Uterus (tissue), 2 donors: ENCODE measurements around the gene TAF11L2.

Experiments used
- CTCF ChIP-seq, 4 experiments: fragments of 200-600 bp in 2 of 4; fragments of 450-650 bp in 2 of 4; sonication (generic) in 2 of 4; IDR thresholded peaks; one replicate each; pipeline ENCODE4 v1.5.1; 2016 to 2019; ENCODE audit warnings: antibody characterized with exemption in 4 of 4, mild to moderate bottlenecking in 2 of 4, moderate library complexity in 1 of 4
- POLR2A ChIP-seq, 2 donors: fragments of 450-650 bp; IDR thresholded peaks; one replicate each; pipeline ENCODE4 v1.6.1; 2016; ENCODE audit warnings: antibody characterized with exemption in 2 of 2, mild to moderate bottlenecking in 1 of 2, moderate library complexity in 1 of 2

DNA sequence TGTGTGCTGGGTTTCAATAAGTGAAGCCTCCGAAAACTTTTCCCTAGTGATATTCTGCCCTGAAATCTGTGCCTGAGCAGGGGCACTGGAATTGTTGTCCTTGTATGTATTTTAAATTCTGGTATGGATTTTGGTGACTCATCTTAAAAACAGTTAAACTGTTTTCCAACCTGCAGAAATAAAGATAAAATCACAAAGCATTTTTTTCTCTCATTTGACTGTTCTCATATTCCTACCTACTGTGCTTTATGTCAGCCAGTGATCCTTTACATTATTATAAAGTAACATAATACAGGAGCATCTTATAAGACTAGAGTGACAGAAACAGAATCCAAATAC lies 10.9 kb upstream of the TAF11L2 start:
- no peak for TF ChIP-seq CTCF (IDR thresholded peaks at IDR 0.05)
- no peak for TF ChIP-seq POLR2A (IDR thresholded peaks at IDR 0.05)
